ENCODE data around the gene ALKBH8.
"Not testable (repeated sequence)": the region's sequence is repeated elsewhere in the genome, so short reads cannot be mapped to it uniquely, and the experiment has no call there.

The ALKBH8 gene

GRCh38 chr11:107565219-107565937, at the start of gene ALKBH8:
Gene ALKBH8, minus strand, starts transcription at chr11:107565735. Its CDS starts 4,842 bp downstream, at chr11:107560893.
- peak; percentile 61 for DNase-seq

GRCh38 chr11:107612445-107612844, 46.9 kb upstream of the ALKBH8 start:
- no peak for DNase-seq

- no peak for DNase-seq
Measured at GRCh38 chr11:107609400-107610218, 44.1 kb upstream of the ALKBH8 start.

- DNase-seq = no peak
Measured at GRCh38 chr11:107608809-107609208, 43.3 kb upstream of the ALKBH8 start.

- no peak for DNase-seq
Measured at GRCh38 chr11:107606141-107606540, 40.6 kb upstream of the ALKBH8 start.

GRCh38 chr11:107605061-107606006, 39.8 kb upstream of the ALKBH8 start:
- DNase-seq = no peak

GRCh38 chr11:107598225-107599139, 32.9 kb upstream of the ALKBH8 start:
- no peak for DNase-seq

- no peak for DNase-seq
Measured at GRCh38 chr11:107594736-107595135, 29.2 kb upstream of the ALKBH8 start.

- no peak for DNase-seq
Measured at GRCh38 chr11:107593951-107594350, 28.4 kb upstream of the ALKBH8 start.

- DNase-seq = peak; percentile 11
Measured at GRCh38 chr11:107592813-107593212, 27.3 kb upstream of the ALKBH8 start.

- DNase-seq = no peak
Measured at GRCh38 chr11:107592231-107592590, 26.7 kb upstream of the ALKBH8 start.

- no peak for DNase-seq
Measured at GRCh38 chr11:107591378-107592230, 26.1 kb upstream of the ALKBH8 start.

- DNase-seq = peak; percentile 37
Measured at GRCh38 chr11:107590460-107591377, 25.2 kb upstream of the ALKBH8 start, which contains the start of gene ELMOD1. Gene ELMOD1, plus strand, starts transcription at chr11:107591147. Its CDS starts 27,043 bp downstream, at chr11:107618190.

GRCh38 chr11:107587306-107587979, 21.9 kb upstream of the ALKBH8 start:
- DNase-seq = peak; percentile 80

GRCh38 chr11:107583629-107584195, 18.2 kb upstream of the ALKBH8 start:
- peak; percentile 44 for DNase-seq

- DNase-seq = no peak
Measured at GRCh38 chr11:107581147-107581546, 15.6 kb upstream of the ALKBH8 start.

GRCh38 chr11:107579169-107579568, 13.6 kb upstream of the ALKBH8 start:
- not testable (repeated sequence) for DNase-seq

GRCh38 chr11:107577346-107577711, 11.8 kb upstream of the ALKBH8 start:
- no peak for DNase-seq

Measured in fibroblast of skin of right quadriceps (primary cell).